HEK293T (cell line): Measurements from ENCODE around the gene ARMC2.

Experiments used
- BHLHE40 ChIP-seq: fragments of 450-650 bp; IDR thresholded peaks from 2 replicates; pipeline ENCODE4 v1.6.1; 2016; ENCODE audit warnings: mild to moderate bottlenecking, moderate library complexity, borderline replicate concordance
- FOXA1 ChIP-seq: fragments of 450-650 bp; IDR thresholded peaks from 2 replicates; pipeline ENCODE4 v1.6.1; 2016; ENCODE audit warnings: mild to moderate bottlenecking
- FOXK2 ChIP-seq: fragments of 450-650 bp; IDR thresholded peaks from 2 replicates; pipeline ENCODE4 v1.6.1; 2016; ENCODE audit warnings: mild to moderate bottlenecking
- SP1 ChIP-seq: fragments of 450-650 bp; IDR thresholded peaks from 2 replicates; pipeline ENCODE4 v1.6.1; 2017
- SUZ12 ChIP-seq: fragments of 450-650 bp; IDR thresholded peaks from 2 replicates; pipeline ENCODE4 v1.6.1; 2016; ENCODE audit warnings: mild to moderate bottlenecking
- TF ChIP-seq, protein P1 (sequence below): fragments of 450-650 bp; IDR thresholded peaks from 2 replicates; pipeline ENCODE4 v1.6.1; 2016

- TF ChIP-seq, protein P1, sequence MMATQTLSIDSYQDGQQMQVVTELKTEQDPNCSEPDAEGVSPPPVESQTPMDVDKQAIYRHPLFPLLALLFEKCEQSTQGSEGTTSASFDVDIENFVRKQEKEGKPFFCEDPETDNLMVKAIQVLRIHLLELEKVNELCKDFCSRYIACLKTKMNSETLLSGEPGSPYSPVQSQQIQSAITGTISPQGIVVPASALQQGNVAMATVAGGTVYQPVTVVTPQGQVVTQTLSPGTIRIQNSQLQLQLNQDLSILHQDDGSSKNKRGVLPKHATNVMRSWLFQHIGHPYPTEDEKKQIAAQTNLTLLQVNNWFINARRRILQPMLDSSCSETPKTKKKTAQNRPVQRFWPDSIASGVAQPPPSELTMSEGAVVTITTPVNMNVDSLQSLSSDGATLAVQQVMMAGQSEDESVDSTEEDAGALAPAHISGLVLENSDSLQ = no peak
- TF ChIP-seq BHLHE40 (no peak), SP1 (no peak), SUZ12 (no peak), FOXK2 (no peak), FOXA1 (no peak)
Measured at GRCh38 chr6:109008537-109009235, 160.5 kb downstream of the ARMC2 start.
